A204.1 (cell line): ENCODE measurements around the gene DST.

Experiments
- FAIRE-seq: peaks from 2 replicates; lab custom pipeline; 2012; peaks lifted over from hg19 to GRCh38; lab: Jason Lieb, UNC

DST gene

GRCh38 chr6:56642366-56643261 lies at the start of gene DST:
DST (minus strand) TSS chr6:56642889.
- FAIRE-seq, result no peak

DNA sequence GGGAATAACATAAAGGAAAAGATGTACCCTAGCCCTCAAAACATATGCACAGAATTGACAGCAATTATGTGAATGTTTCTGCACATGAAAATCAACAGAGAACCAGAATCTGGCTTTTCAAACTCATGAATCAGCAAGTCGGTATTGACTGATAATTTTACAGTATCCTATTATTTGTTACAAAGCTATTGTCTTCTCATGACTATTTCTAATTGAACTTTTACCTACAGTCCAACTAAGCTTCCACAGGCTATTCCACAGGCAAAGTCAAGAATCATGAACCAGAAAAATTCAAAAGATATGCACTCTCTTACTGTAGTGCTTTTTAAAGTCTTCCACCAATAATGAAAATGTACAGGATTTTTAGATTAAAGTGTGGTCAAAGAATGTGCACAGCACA lies 49.1 kb upstream of the DST start:
- FAIRE-seq, result no peak

GRCh38 chr6:56691286-56691595 lies 48.6 kb upstream of the DST start:
- no peak for FAIRE-seq

- FAIRE-seq, result no peak
Observed at GRCh38 chr6:56690519-56691285, 48.0 kb upstream of the DST start.

DNA sequence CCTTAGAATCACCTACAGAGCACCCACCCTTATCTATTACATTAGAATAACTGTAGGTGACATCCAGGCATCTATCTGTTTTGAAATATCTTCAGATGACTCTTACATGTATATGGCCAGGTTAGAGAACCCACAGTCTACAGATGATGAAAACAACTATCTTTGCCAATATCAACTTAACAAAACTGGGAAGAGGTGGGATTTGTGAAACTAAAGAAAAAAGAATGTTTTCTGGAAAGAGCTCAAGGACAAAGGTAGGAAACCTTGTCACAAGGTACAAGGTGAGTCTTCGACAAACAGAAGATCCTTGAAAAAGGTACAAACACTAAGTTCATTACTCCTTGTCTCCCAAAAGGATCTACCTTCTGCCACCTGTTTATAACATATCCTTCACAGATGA lies 47.0 kb upstream of the DST start:
- FAIRE-seq, result no peak

DNA sequence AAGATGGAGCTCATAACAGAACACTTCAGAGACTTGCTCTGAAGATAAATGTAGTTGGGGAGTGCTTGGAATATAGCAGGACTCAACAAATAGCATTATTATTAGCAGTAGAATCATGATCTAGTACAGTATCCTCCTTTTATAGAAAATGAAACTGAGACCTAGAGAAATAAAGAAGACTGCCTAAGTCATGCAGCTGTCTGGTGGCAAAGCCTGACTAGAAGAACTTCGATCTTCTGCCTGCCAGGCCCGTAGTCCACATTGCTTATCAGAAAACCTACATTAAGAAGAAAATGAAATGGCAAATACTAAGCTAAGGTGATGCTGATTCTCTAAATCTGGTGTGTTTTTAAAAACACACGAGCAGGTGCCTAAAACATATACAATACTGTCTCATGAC lies 46.4 kb upstream of the DST start:
- no peak for FAIRE-seq

DNA sequence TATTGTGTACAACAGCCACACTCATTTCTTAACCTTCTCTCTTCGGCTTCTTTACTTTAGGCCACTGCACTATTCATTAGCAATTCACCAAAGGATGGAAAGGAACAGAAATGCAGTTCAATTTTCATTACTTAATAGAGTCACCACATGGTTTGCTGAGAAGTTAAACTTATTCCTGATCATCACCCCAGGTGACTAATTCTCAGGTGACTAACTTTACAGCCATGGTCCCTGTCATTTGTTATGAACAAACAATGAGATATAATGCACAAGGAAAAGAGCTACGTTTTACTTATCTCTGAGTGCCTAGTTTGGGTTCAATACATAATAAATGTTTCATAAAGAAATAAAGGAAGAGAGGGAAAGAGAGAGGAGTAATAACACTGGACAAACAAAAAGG lies 45.8 kb upstream of the DST start:
- FAIRE-seq, result no peak

- FAIRE-seq, result no peak
Observed at GRCh38 chr6:56687551-56687950, 44.9 kb upstream of the DST start.

- no peak for FAIRE-seq
Observed at GRCh38 chr6:56686429-56686828, 43.7 kb upstream of the DST start.

DNA sequence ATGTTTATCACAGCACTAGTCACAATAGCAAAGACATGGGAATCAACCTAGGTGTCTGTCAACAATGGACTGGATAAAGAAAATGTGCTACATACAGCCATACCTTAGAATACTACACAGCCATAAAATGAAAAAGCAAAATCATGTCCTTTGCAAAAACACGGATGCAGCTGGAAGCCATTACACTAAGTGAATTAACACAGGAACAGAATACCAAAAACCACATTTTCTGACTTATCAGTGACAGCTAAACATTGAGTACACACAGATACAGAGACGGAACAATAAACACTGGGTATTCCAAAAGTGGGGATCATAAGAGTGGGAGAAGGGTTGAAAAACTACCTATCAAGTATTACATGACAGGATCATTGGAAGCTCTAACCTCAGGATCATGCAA lies 43.3 kb upstream of the DST start:
- no peak for FAIRE-seq

GRCh38 chr6:56685102-56685733 lies 42.5 kb upstream of the DST start:
- FAIRE-seq, result no peak

- peak; percentile 14 for FAIRE-seq
Observed at GRCh38 chr6:56684342-56685101, 41.8 kb upstream of the DST start.

DNA sequence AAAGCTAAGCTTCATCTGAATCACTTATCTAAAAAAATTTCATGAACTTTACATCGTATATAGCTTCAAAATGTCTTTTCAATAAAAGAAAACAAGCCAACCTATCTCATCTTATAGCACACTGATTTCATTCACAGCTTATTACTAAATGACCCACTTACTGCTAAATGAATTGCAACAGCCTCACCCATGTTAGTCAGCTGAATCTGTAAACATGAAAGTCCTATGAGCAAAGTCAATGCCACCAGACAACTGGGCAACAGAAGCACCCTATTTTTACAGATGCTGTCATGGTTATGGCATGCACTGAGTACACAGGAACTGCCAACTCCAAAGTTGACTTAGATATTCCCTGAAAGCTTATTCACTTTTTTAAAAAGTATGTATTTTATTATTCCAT lies 41.2 kb upstream of the DST start:
- no peak for FAIRE-seq

DNA sequence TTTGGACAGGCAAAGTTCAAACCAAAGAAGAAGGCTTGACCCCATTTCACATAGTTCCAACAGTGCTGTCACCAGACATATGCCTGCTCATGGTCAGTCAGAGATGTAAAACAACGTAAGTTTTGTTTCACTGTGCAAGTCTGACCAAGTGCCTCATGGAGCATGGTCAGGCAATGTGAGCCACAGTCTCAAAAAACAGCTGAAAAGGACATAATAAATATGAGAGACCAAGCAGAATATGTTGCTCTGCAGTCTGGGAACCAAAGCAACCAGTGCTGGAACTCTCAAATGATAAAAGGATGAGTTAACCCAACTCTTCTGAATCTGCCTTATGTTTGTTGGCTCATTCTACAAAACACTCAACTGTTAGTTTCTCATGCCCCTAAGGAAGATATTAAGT lies 39.9 kb upstream of the DST start:
- FAIRE-seq, result no peak

- FAIRE-seq, result no peak
Observed at GRCh38 chr6:56677559-56677958, 34.9 kb upstream of the DST start.

DNA sequence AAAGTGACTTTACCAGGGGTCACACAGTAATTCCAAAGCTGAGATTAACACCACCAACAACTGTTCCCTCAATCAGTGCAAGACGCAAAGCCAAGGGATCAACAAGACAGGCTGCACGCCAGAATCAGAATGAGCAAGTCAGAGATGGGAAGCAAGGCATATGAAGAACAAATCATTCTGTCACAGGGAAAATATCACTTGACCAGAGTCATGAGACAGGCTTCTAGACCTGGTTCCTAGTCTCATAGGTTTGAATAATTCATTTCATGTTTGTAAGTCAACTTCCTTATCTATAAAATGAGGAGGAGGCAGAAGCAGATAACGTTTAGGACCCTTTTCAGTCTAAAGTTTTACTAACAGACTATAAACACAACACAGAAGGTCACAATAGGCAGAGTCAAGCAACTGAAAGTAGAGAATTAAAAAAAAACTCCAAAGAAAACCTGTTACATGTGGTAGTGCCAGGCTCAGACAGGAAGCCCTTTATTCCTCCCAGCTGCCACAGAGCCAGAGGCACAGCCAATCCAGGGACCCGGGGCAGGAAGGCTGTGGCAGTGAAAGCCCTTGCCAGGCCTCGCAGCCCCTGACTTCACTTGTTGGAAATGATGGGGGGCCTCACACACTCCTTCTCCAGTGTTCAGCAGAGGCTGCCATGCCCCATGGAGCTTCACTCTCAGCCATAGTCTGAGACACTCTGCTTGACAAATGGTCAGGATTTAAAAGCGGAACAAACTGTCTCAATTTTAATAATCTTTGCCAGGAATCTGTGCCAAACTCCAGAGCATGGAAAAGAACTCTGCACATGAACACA lies 29.2 kb upstream of the DST start:
- FAIRE-seq, result no peak

DNA sequence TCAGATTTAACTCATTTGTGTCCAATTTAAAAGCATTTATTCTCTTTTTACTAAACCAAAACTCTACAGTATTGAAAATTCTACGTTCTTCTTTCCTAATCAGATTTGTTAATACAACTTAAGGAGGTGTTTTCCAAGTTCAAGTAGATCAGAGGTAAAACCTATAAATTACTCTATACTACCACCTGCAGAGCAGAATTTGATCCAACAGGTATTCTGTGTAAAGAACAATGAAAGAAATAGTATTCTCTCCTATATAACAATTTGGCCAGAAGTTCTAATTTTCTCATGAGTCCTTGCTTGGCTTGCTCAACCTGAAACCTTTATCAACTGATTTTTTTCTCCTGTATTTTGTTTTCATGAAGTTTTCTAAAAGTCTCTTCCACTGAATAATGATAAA lies 28.5 kb upstream of the DST start:
- FAIRE-seq, result no peak

DNA sequence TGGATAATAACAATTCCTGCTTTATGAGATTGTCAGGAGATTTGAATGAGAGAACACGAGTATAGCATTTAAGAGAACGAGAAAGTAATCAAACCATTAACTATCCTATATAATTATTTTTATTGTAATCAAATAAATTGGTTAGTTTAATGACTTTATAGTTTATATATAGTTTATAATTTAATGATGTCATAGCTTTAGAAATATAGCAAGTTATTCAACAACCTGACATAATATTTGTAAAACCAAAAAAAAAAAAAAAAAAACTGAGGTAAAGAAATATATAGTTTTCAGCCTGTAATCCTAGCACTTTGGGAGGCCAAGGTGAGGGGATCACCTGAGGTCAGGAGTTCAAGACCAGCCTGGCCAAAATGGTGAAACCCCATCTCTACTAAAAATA lies 26.4 kb upstream of the DST start:
- peak; percentile 51 for FAIRE-seq

- FAIRE-seq, result no peak
Observed at GRCh38 chr6:56668158-56668557, 25.5 kb upstream of the DST start.

DNA sequence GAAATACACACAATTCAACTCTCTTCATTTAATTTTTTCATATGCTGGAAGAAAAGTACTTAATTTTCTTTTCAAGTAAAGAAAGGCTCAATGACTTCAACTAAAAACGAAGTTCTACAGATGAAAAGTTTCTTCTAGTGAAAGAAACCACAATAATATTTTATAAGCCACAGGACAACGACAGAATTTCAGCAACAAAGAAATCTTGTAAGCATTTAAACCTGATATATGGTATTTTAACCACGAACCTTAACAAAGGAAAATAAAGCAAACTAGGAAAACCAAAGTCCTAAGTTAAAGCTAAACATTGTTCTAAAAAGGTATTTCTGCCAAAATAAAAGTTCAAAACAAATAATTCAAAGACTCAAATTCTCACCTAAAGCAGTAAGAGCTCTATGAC lies 24.6 kb upstream of the DST start:
- no peak for FAIRE-seq

GRCh38 chr6:56664029-56664428 lies 21.3 kb upstream of the DST start:
- FAIRE-seq, result no peak

DNA sequence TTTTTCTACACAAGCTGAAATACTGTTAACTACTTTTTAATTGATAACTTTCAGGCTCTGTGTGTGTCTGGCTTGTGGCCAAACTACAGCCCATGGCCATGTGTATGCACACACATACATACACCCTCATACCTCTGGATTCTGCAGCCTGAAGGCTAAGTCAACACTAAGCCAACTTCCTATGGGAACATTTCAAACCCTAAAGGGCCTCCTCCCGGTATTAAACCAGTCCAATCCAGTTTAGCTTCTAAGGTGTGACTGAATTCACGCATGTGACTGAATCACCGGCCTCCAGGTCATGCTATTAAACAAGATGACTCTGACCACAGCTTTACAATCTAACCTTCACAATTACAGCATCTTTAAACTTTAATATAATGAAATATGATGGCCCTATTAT lies 20.7 kb upstream of the DST start:
- FAIRE-seq, result no peak
